Cerebellar cortex (tissue), 1 donor: ENCODE data around the gene MTR.
"Not testable (repeated sequence)": the region's sequence is repeated elsewhere in the genome, so short reads cannot be mapped to it uniquely, and the experiment has no call there.

Experiments used
- DNase-seq: peaks from one replicate; pipeline ENCODE4 v3.0.0-alpha.2; 2015; ENCODE audit warnings: low spot score

MTR gene

GRCh38 chr1:236833575-236833974 is 38.5 kb downstream of the MTR start:
- DNase-seq: no peak

GRCh38 chr1:236834876-236835275 is 39.8 kb downstream of the MTR start:
- DNase-seq: no peak

- no peak for DNase-seq
These were observed 40.4 kb downstream of the MTR start for GRCh38 chr1:236835491-236835890.

GRCh38 chr1:236836157-236836556 is 41.1 kb downstream of the MTR start:
- no peak for DNase-seq

GRCh38 chr1:236837115-236837514 is 42.0 kb downstream of the MTR start:
- no peak for DNase-seq

GRCh38 chr1:236837897-236838296 is 42.8 kb downstream of the MTR start:
- no peak for DNase-seq

GRCh38 chr1:236841341-236841740 is 46.2 kb downstream of the MTR start:
- DNase-seq: no peak

- no peak for DNase-seq
These were observed 49.6 kb downstream of the MTR start for GRCh38 chr1:236844499-236845271.

GRCh38 chr1:236845830-236846229 is 50.7 kb downstream of the MTR start:
- no peak for DNase-seq

GRCh38 chr1:236848274-236848923 is 53.3 kb downstream of the MTR start:
- DNase-seq: no peak

- DNase-seq: peak; percentile 20
These were observed 55.2 kb downstream of the MTR start for GRCh38 chr1:236850077-236850979.

- no peak for DNase-seq
These were observed 56.8 kb downstream of the MTR start for GRCh38 chr1:236851871-236852270.

- no peak for DNase-seq
These were observed 59.0 kb downstream of the MTR start for GRCh38 chr1:236853921-236854604.

- DNase-seq: no peak
These were observed 59.5 kb downstream of the MTR start for GRCh38 chr1:236854605-236854983.

- DNase-seq: not testable (repeated sequence)
These were observed 61.6 kb downstream of the MTR start for GRCh38 chr1:236856649-236857048.

GRCh38 chr1:236858165-236858564 is 63.1 kb downstream of the MTR start:
- DNase-seq: no peak

- no peak for DNase-seq
These were observed 65.0 kb downstream of the MTR start for GRCh38 chr1:236860101-236860500.

- no peak for DNase-seq
These were observed 65.6 kb downstream of the MTR start for GRCh38 chr1:236860674-236861073.

GRCh38 chr1:236861560-236862218 is 66.6 kb downstream of the MTR start:
- no peak for DNase-seq

- no peak for DNase-seq
These were observed 67.1 kb downstream of the MTR start for GRCh38 chr1:236862219-236862591.

GRCh38 chr1:236862615-236863211 is 67.6 kb downstream of the MTR start:
- peak; percentile 16 for DNase-seq
